ENCODE results near the gene CBX7. TPM values are rescaled to one million over a fixed set of nuclear protein-coding genes. Genes with fewer than 3 reads are reported as not detected.
A peak's percentile ranks its signal among the peaks of the same experiment; 100 is the strongest.

Gene CBX7
- total RNA-seq, 2 experiments from 2014 or later = 11.9 to 19.6 TPM

DNA sequence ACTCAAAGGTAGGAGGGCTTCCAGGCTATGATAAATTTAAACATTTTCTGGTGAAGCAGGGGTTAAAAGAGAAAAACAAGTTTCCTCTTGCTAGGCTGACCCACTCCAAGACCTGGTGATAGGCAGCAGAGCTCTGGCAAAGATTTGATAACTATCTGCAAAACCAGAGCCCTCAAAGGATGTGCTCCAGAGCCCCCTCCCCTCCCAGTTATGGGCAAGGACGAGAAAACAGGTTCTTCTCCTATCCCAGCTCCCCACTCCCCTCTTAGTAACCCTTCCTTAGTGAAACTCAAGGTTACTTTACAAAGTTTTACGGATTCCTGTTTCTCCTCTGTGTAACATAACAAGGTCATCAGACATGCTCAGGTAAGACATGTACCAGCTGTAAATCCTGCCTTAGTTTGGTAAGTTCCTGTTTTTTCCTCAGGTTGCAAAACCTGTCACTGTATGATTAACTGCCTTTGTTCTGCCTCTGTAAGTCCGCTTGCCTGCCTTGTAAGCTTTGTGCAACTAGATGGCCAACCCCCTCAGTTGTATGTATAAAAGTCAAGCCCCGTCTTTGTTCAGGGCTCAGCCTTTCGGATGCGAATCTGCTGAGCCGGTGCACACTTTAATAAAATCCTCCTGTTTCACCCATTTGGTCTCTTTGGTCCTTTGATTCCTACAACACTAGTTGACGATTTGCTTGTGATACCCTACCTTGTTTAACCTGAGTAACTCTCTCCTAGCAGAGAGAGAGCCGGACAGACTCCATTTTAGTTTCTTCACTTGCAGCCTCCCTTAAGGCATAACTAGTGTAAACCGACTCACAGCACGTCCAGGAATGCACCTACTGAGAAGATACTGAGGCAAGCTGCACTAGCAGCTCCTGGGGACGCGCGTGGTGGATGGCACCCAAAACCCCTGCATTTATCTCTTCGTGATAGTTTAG is 41.6 kb downstream of the CBX7 start:
- no peaks in the 10 kb centered on the region for H3K9me2 ChIP-seq (ENCODE audit: insufficient read depth, low read length)
- peak overlapping the region; percentile 23 for H3K4me3 ChIP-seq (ENCODE audit: low read depth, low read length, poor library complexity, severe bottlenecking)
- H3K4me2 ChIP-seq (ENCODE audit: low read length) = peak overlapping the region; percentile 67
- H3K27ac ChIP-seq (ENCODE audit: low read depth, low read length, poor library complexity, severe bottlenecking) = peak overlapping the region; percentile 79
- H3K9me3 ChIP-seq (ENCODE audit: low read length) = peaks cover 3% of the 10 kb centered on the region; the same call in 1 of the 2 replicates
- no peak for TF ChIP-seq EZH2phosphoT487 (IDR thresholded peaks at IDR 0.05; ENCODE audit: borderline replicate concordance, low read depth, low read length)
- H3K36me3 ChIP-seq (ENCODE audit: insufficient read depth, low read length) = no peaks in the 10 kb centered on the region
- ChIA-PET CTCF (ENCODE audit: unreplicated experiment) (no interaction called here), POLR2A (interaction anchor here (0.7 to 1.3 kb wide), 2 partner anchors 12 to 38 kb away, joined by 3 read pairs; no protein-coding TSS in a partner anchor)
- intact Hi-C loops (cut with micrococcal nuclease; ENCODE audit: unreplicated experiment) = no loop called here
- peaks cover 50% of the 10 kb centered on the region for H3K4me1 ChIP-seq (ENCODE audit: insufficient read depth, low read length, poor library complexity, severe bottlenecking)
- H3K79me2 ChIP-seq (ENCODE audit: insufficient read depth, low read depth, low read length) = no peaks in the 10 kb centered on the region
- H2AFZ ChIP-seq (ENCODE audit: low read length) = peak overlapping the region; percentile 82
- DNase-seq (ENCODE audit: low spot score) = peak; percentile 93
- BruUV-seq (replicated peaks) = no TSS peak
- H4K20me1 ChIP-seq (ENCODE audit: insufficient read depth, low read length) = no peaks in the 10 kb centered on the region

DNA sequence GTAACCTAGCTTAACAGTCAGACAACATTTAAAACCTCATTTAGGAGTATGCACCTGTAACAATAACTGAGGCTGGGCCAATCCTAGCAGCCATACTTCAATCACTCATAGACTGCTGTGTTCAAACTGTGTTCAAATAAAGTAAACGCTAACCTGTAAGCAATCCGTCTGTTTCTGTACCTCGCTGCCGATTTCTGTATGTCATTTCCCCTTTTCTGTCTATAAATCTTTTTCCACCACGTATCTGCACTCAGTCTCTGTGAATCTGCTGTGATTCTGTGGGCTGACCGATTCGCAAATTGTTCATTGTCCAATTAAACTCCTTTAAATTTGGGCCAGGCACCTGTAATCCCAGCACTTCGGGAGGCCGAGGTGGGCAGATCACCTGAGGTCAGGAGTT is 43.1 kb downstream of the CBX7 start:
- BruUV-seq (replicated peaks) = no TSS peak
- Histone ChIP-seq H3K9me2 (ENCODE audit: insufficient read depth, low read length) (no peaks in the 10 kb centered on the region), H3K27ac (ENCODE audit: low read depth, low read length, poor library complexity, severe bottlenecking) (no peak overlapping the region), H4K20me1 (ENCODE audit: insufficient read depth, low read length) (no peaks in the 10 kb centered on the region), H3K36me3 (ENCODE audit: insufficient read depth, low read length) (no peaks in the 10 kb centered on the region), H3K4me2 (ENCODE audit: low read length) (no peak overlapping the region), H3K4me1 (ENCODE audit: insufficient read depth, low read length, poor library complexity, severe bottlenecking) (peaks cover 34% of the 10 kb centered on the region), H2AFZ (ENCODE audit: low read length) (no peak overlapping the region), H3K4me3 (ENCODE audit: low read depth, low read length, poor library complexity, severe bottlenecking) (no peak overlapping the region), H3K79me2 (ENCODE audit: insufficient read depth, low read depth, low read length) (no peaks in the 10 kb centered on the region), H3K9me3 (ENCODE audit: low read length) (peaks cover 3% of the 10 kb centered on the region; the same call in 1 of the 2 replicates)
- no peak for DNase-seq (ENCODE audit: low spot score)
- CTCF ChIA-PET (ENCODE audit: unreplicated experiment) = no interaction called here
- TF ChIP-seq CTCF (conservative IDR thresholded peaks at IDR 0.05; ENCODE audit: low read length) (no peak), EZH2phosphoT487 (IDR thresholded peaks at IDR 0.05; ENCODE audit: borderline replicate concordance, low read depth, low read length) (no peak)
- POLR2A ChIA-PET = interaction anchor here (0.6 kb wide), 1 partner anchor 25 kb away, joined by 6 read pairs; no protein-coding TSS in a partner anchor
- intact Hi-C loops (cut with micrococcal nuclease; ENCODE audit: unreplicated experiment) = no loop called here

DNA sequence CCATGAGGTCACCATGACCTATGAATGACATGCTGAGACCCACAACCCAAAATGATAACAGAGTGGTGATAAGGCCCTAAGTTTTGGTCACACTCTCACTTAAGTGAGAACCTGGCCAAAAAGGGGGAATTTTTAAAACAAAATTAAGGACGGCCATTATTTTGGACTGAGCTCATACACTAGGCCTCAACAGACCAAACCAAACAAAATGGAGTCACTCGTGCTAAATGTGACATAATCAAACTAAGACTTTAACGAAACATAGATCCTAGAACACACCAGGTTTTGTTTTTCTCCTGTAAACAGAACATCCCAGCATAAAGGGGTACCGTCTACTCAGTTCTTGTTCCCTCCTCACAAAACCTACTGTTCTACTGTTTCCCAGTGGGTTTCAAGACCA is 44.0 kb downstream of the CBX7 start:
- Histone ChIP-seq H2AFZ (ENCODE audit: low read length) (no peak overlapping the region), H3K36me3 (ENCODE audit: insufficient read depth, low read length) (no peaks in the 10 kb centered on the region), H3K9me2 (ENCODE audit: insufficient read depth, low read length) (no peaks in the 10 kb centered on the region), H3K4me1 (ENCODE audit: insufficient read depth, low read length, poor library complexity, severe bottlenecking) (peaks cover 26% of the 10 kb centered on the region), H3K4me3 (ENCODE audit: low read depth, low read length, poor library complexity, severe bottlenecking) (no peak overlapping the region), H3K27ac (ENCODE audit: low read depth, low read length, poor library complexity, severe bottlenecking) (no peak overlapping the region), H3K4me2 (ENCODE audit: low read length) (no peak overlapping the region), H4K20me1 (ENCODE audit: insufficient read depth, low read length) (no peaks in the 10 kb centered on the region), H3K9me3 (ENCODE audit: low read length) (peaks cover 1% of the 10 kb centered on the region; the same call in 1 of the 2 replicates), H3K79me2 (ENCODE audit: insufficient read depth, low read depth, low read length) (no peaks in the 10 kb centered on the region)
- no TSS peak for BruUV-seq (replicated peaks)
- POLR2A ChIA-PET = no interaction called here
- DNase-seq (ENCODE audit: low spot score) = no peak
- CTCF ChIA-PET (ENCODE audit: unreplicated experiment) = no interaction called here
- intact Hi-C loops (cut with micrococcal nuclease; ENCODE audit: unreplicated experiment) = no loop called here
- no peak for TF ChIP-seq CTCF (conservative IDR thresholded peaks at IDR 0.05; ENCODE audit: low read length)
- TF ChIP-seq EZH2phosphoT487 (IDR thresholded peaks at IDR 0.05; ENCODE audit: borderline replicate concordance, low read depth, low read length) = no peak

Data from OCI-LY7 (cell line).